ENCODE results near the gene CUL3.

- TF ChIP-seq ZNF565 (CRISPR knock-in tag; conservative IDR thresholded peaks at IDR 0.05; ENCODE audit: low read depth), result no peak
- no peak for TF ChIP-seq ARNTL (CRISPR knock-in tag; IDR thresholded peaks at IDR 0.05; ENCODE audit: borderline replicate concordance, low read depth)
- no peak for TF ChIP-seq CREB5 (CRISPR knock-in tag; IDR thresholded peaks at IDR 0.05; ENCODE audit: low read depth)
- TF ChIP-seq PATZ1 (CRISPR knock-in tag; IDR thresholded peaks at IDR 0.05; ENCODE audit: borderline replicate concordance), result no peak
- TF ChIP-seq, protein P1, sequence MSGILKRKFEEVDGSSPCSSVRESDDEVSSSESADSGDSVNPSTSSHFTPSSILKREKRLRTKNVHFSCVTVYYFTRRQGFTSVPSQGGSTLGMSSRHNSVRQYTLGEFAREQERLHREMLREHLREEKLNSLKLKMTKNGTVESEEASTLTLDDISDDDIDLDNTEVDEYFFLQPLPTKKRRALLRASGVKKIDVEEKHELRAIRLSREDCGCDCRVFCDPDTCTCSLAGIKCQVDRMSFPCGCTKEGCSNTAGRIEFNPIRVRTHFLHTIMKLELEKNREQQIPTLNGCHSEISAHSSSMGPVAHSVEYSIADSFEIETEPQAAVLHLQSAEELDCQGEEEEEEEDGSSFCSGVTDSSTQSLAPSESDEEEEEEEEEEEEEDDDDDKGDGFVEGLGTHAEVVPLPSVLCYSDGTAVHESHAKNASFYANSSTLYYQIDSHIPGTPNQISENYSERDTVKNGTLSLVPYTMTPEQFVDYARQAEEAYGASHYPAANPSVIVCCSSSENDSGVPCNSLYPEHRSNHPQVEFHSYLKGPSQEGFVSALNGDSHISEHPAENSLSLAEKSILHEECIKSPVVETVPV (CRISPR knock-in tag; IDR thresholded peaks at IDR 0.05), result no peak
- no peak for TF ChIP-seq SNAI2 (CRISPR knock-in tag; IDR thresholded peaks at IDR 0.05)
Measured at GRCh38 chr2:224561234-224562005, 23.7 kb downstream of the CUL3 start.

Measured in SK-N-SH treated with all-trans-retinoic acid at 6 μM for 48 hours (cell line).